KMS-11 (cell line): ENCODE data around the gene HOXA13.

ENCODE experiments used
- H2AFZ ChIP-seq: fragments of 200-600 bp; sonication (generic); 2 replicates; pipeline ENCODE4 v1.6.1; 2016; ENCODE audit warnings: antibody characterized with exemption, mixed run types, low read depth
- H3K27ac ChIP-seq: fragments of 200-600 bp; sonication (generic); 2 replicates; pipeline ENCODE4 v1.6.1; 2016; ENCODE audit warnings: mild to moderate bottlenecking, mixed run types
- H3K27me3 ChIP-seq: fragments of 200-600 bp; sonication (generic); 2 replicates; pipeline ENCODE4 v1.6.1; 2017; ENCODE audit warnings: mild to moderate bottlenecking, low read depth, mixed run types, moderate library complexity; ENCODE audit not compliant: insufficient read depth
- H3K36me3 ChIP-seq: fragments of 200-600 bp; sonication (generic); 2 replicates; pipeline ENCODE4 v1.6.1; 2017; ENCODE audit warnings: mild to moderate bottlenecking, mixed run types; ENCODE audit not compliant: insufficient read depth
- H3K4me1 ChIP-seq: fragments of 200-600 bp; sonication (generic); 2 replicates; pipeline ENCODE4 v1.6.1; 2016; ENCODE audit warnings: mild to moderate bottlenecking, low read depth, mixed run types; ENCODE audit not compliant: poor library complexity, severe bottlenecking
- H3K4me2 ChIP-seq: fragments of 200-600 bp; sonication (generic); 2 replicates; pipeline ENCODE4 v1.7.0; 2016; ENCODE audit warnings: mild to moderate bottlenecking, mixed run types
- H3K4me3 ChIP-seq: fragments of 200-600 bp; sonication (generic); IDR thresholded peaks from 2 replicates; pipeline ENCODE4 v1.6.1; 2017; ENCODE audit warnings: low read depth, low read length, mixed read lengths; ENCODE audit not compliant: insufficient read depth
- H3K79me2 ChIP-seq: fragments of 200-600 bp; sonication (generic); 2 replicates; pipeline ENCODE4 v1.6.1; 2016; ENCODE audit warnings: low read depth, mixed run types; ENCODE audit not compliant: insufficient read depth
- H3K9ac ChIP-seq: fragments of 200-600 bp; sonication (generic); 2 replicates; pipeline ENCODE4 v1.6.1; 2016; ENCODE audit warnings: mild to moderate bottlenecking, mixed run types
- H4K20me1 ChIP-seq: fragments of 200-600 bp; sonication (generic); 2 replicates; pipeline ENCODE4 v1.6.1; 2016; ENCODE audit warnings: mild to moderate bottlenecking, mixed run types; ENCODE audit not compliant: insufficient read depth
- CTCF ChIP-seq: fragments of 200-600 bp; sonication (generic); conservative IDR thresholded peaks from 2 replicates; pipeline ENCODE4 v1.6.1; 2017; ENCODE audit warnings: low read depth, mild to moderate bottlenecking, antibody characterized with exemption, low read length, moderate library complexity, mixed read lengths

Gene HOXA13

GRCh38 chr7:27173956-27174873 lies 25.7 kb downstream of the HOXA13 start, which contains the start of gene HOXA10:
Gene HOXA10, minus strand, starts transcription at chr7:27174320. Its CDS starts 14 bp downstream, at chr7:27174306.
- no peaks in the 10 kb centered on the region for H4K20me1 ChIP-seq

GRCh38 chr7:27173511-27173955 lies 26.4 kb downstream of the HOXA13 start:
- Histone ChIP-seq H3K36me3 (no peaks in the 10 kb centered on the region), H4K20me1 (no peaks in the 10 kb centered on the region), H2AFZ (peak overlapping the region; percentile 81), H3K4me1 (peaks cover 17% of the 10 kb centered on the region), H3K27me3 (peaks cover 15% of the 10 kb centered on the region; the same call in 1 of the 2 replicates), H3K27ac (peak overlapping the region; percentile 80), H3K79me2 (no peaks in the 10 kb centered on the region), H3K4me2 (peak overlapping the region; percentile 70), H3K4me3 (no peak overlapping the region), H3K9ac (peak overlapping the region; percentile 88)
- no peak for TF ChIP-seq CTCF

More at GRCh38 chr7:27173956-27174873, 25.7 kb downstream of the HOXA13 start, which contains the start of gene HOXA10:
- Histone ChIP-seq H3K27ac (peak within 1 kb of the TSS; percentile 80), H3K9ac (peak within 1 kb of the TSS; percentile 88), H3K4me1 (peaks cover 17% of the 10 kb centered on the region), H3K79me2 (no peaks in the 10 kb centered on the region), H3K36me3 (no peaks in the 10 kb centered on the region), H3K4me3 (no peak within 1 kb of the TSS), H2AFZ (peak within 1 kb of the TSS; percentile 81), H3K4me2 (peak within 1 kb of the TSS; percentile 70), H3K27me3 (peaks cover 15% of the 10 kb centered on the region; the same call in 1 of the 2 replicates)
- TF ChIP-seq CTCF = no peak

- Histone ChIP-seq H3K27ac (peak overlapping the region; percentile 80), H3K4me3 (no peak overlapping the region)
- no peak for TF ChIP-seq CTCF
Measured at GRCh38 chr7:27172823-27173510, 26.9 kb downstream of the HOXA13 start.

GRCh38 chr7:27172315-27172774 lies 27.5 kb downstream of the HOXA13 start:
- H3K4me2 ChIP-seq = peak overlapping the region; percentile 70
- TF ChIP-seq CTCF = no peak

More at GRCh38 chr7:27172823-27173510, 26.9 kb downstream of the HOXA13 start:
- H2AFZ ChIP-seq = peak overlapping the region; percentile 81
- peaks cover 17% of the 10 kb centered on the region for H3K4me1 ChIP-seq
- no peaks in the 10 kb centered on the region for H3K36me3 ChIP-seq
- peak overlapping the region; percentile 88 for H3K9ac ChIP-seq
- peaks cover 15% of the 10 kb centered on the region; the same call in 1 of the 2 replicates for H3K27me3 ChIP-seq
- peak overlapping the region; percentile 70 for H3K4me2 ChIP-seq
- H4K20me1 ChIP-seq = no peaks in the 10 kb centered on the region
- no peaks in the 10 kb centered on the region for H3K79me2 ChIP-seq

More at GRCh38 chr7:27172315-27172774, 27.5 kb downstream of the HOXA13 start:
- H3K4me3 ChIP-seq = no peak overlapping the region
- H3K9ac ChIP-seq = peak overlapping the region; percentile 88; the same call in 1 of the 2 replicates
- peak overlapping the region; percentile 81 for H2AFZ ChIP-seq
- peaks cover 15% of the 10 kb centered on the region; the same call in 1 of the 2 replicates for H3K27me3 ChIP-seq
- H3K27ac ChIP-seq = no peak overlapping the region
- no peaks in the 10 kb centered on the region for H4K20me1 ChIP-seq
- no peaks in the 10 kb centered on the region for H3K36me3 ChIP-seq
- H3K79me2 ChIP-seq = no peaks in the 10 kb centered on the region
- H3K4me1 ChIP-seq = peaks cover 17% of the 10 kb centered on the region
